ENCODE data around the gene TRIM61. TPM values are rescaled to one million over a fixed set of nuclear protein-coding genes. Genes with fewer than 3 reads are reported as not detected.
"Not testable (repeated sequence)": the region's sequence is repeated elsewhere in the genome, so short reads cannot be mapped to it uniquely, and the experiment has no call there.

The TRIM61 gene
- total RNA-seq, 1 experiment from 2014 or later: 0.26 TPM

GRCh38 chr4:164997941-164998340 is 20.5 kb upstream of the TRIM61 start:
- no peak for DNase-seq (ENCODE audit: unreplicated experiment)
- POLR2A ChIA-PET: no interaction called here
- no TSS peak for BruUV-seq (replicated peaks)
- CTCF ChIA-PET: interaction anchor here (0.6 to 4.6 kb wide), 11 partner anchors 19 to 230 kb away, joined by 3 to 37 read pairs (median 4); partner anchors contain the start of gene TRIM61
- no peaks in the 10 kb centered on the region for H3K27me3 Mint-ChIP-seq (ENCODE audit: insufficient read depth, unreplicated experiment)
- H3K4me3 Mint-ChIP-seq (ENCODE audit: unreplicated experiment): no peak overlapping the region
- H3K9me3 Mint-ChIP-seq (ENCODE audit: unreplicated experiment): no peaks in the 10 kb centered on the region
- intact Hi-C loops (cut with micrococcal nuclease): loop anchor here (1.0 to 5.0 kb wide), 5 partner anchors 41 to 230 kb away; no protein-coding TSS in a partner anchor
- no peak for TF ChIP-seq CTCF (IDR thresholded peaks at IDR 0.05; ENCODE audit: unreplicated experiment)
- H3K4me1 Mint-ChIP-seq (ENCODE audit: insufficient read depth, unreplicated experiment): no peaks in the 10 kb centered on the region
- H3K27ac Mint-ChIP-seq (ENCODE audit: low read depth, unreplicated experiment): no peak overlapping the region
- H3K36me3 Mint-ChIP-seq (ENCODE audit: insufficient read depth, unreplicated experiment): no peaks in the 10 kb centered on the region

- H3K27me3 Mint-ChIP-seq (ENCODE audit: insufficient read depth, unreplicated experiment): no peaks in the 10 kb centered on the region
- intact Hi-C loops (cut with micrococcal nuclease): loop anchor here (1.0 to 5.0 kb wide), 5 partner anchors 40 to 229 kb away; no protein-coding TSS in a partner anchor
- no peak overlapping the region for H3K4me3 Mint-ChIP-seq (ENCODE audit: unreplicated experiment)
- no peaks in the 10 kb centered on the region for H3K36me3 Mint-ChIP-seq (ENCODE audit: insufficient read depth, unreplicated experiment)
- BruUV-seq (replicated peaks): no TSS peak
- ChIA-PET CTCF (interaction anchor here (0.6 to 4.6 kb wide), 15 partner anchors 14 to 1295 kb away, joined by 3 to 37 read pairs (median 4); partner anchors contain the start of gene TRIM61), POLR2A (interaction anchor here (0.8 kb wide), 1 partner anchor 227 kb away, joined by 3 read pairs; no protein-coding TSS in a partner anchor)
- no peaks in the 10 kb centered on the region for H3K9me3 Mint-ChIP-seq (ENCODE audit: unreplicated experiment)
- H3K27ac Mint-ChIP-seq (ENCODE audit: low read depth, unreplicated experiment): no peak overlapping the region
- DNase-seq (ENCODE audit: unreplicated experiment): peak; percentile 70
- no peaks in the 10 kb centered on the region for H3K4me1 Mint-ChIP-seq (ENCODE audit: insufficient read depth, unreplicated experiment)
- TF ChIP-seq CTCF (IDR thresholded peaks at IDR 0.05; ENCODE audit: unreplicated experiment): peak; percentile 44
These were observed 19.9 kb upstream of the TRIM61 start for GRCh38 chr4:164997324-164997723.

- CTCF ChIA-PET: interaction anchor here (1.2 to 4.6 kb wide), 6 partner anchors 15 to 229 kb away, joined by 5 to 37 read pairs (median 10); no protein-coding TSS in a partner anchor
- BruUV-seq (replicated peaks); H3K4me3 Mint-ChIP-seq (ENCODE audit: unreplicated experiment); H3K27me3 Mint-ChIP-seq (ENCODE audit: insufficient read depth, unreplicated experiment); POLR2A ChIA-PET; H3K4me1 Mint-ChIP-seq (ENCODE audit: insufficient read depth, unreplicated experiment); DNase-seq (ENCODE audit: unreplicated experiment); H3K36me3 Mint-ChIP-seq (ENCODE audit: insufficient read depth, unreplicated experiment); H3K27ac Mint-ChIP-seq (ENCODE audit: low read depth, unreplicated experiment); H3K9me3 Mint-ChIP-seq (ENCODE audit: unreplicated experiment): not testable (repeated sequence)
- intact Hi-C loops (cut with micrococcal nuclease): loop anchor here (2.0 to 5.0 kb wide), 3 partner anchors 39 to 101 kb away; no protein-coding TSS in a partner anchor
These were observed 18.7 kb upstream of the TRIM61 start for GRCh38 chr4:164996123-164996522.

- H3K27ac Mint-ChIP-seq (ENCODE audit: low read depth, unreplicated experiment); DNase-seq (ENCODE audit: unreplicated experiment); H3K4me1 Mint-ChIP-seq (ENCODE audit: insufficient read depth, unreplicated experiment); BruUV-seq (replicated peaks); H3K4me3 Mint-ChIP-seq (ENCODE audit: unreplicated experiment); intact Hi-C loops (cut with micrococcal nuclease); H3K9me3 Mint-ChIP-seq (ENCODE audit: unreplicated experiment); H3K27me3 Mint-ChIP-seq (ENCODE audit: insufficient read depth, unreplicated experiment); CTCF ChIA-PET; POLR2A ChIA-PET; H3K36me3 Mint-ChIP-seq (ENCODE audit: insufficient read depth, unreplicated experiment): not testable (repeated sequence)
These were observed 13.3 kb upstream of the TRIM61 start for GRCh38 chr4:164990786-164991185.

GRCh38 chr4:164989471-164989870 is 12.0 kb upstream of the TRIM61 start:
- TF ChIP-seq CTCF (IDR thresholded peaks at IDR 0.05; ENCODE audit: unreplicated experiment): no peak
- Mint-ChIP-seq H3K27ac (ENCODE audit: low read depth, unreplicated experiment) (no peak overlapping the region), H3K36me3 (ENCODE audit: insufficient read depth, unreplicated experiment) (no peaks in the 10 kb centered on the region), H3K4me3 (ENCODE audit: unreplicated experiment) (no peak overlapping the region), H3K27me3 (ENCODE audit: insufficient read depth, unreplicated experiment) (no peaks in the 10 kb centered on the region), H3K4me1 (ENCODE audit: insufficient read depth, unreplicated experiment) (no peaks in the 10 kb centered on the region), H3K9me3 (ENCODE audit: unreplicated experiment) (no peaks in the 10 kb centered on the region)
- intact Hi-C loops (cut with micrococcal nuclease): no loop called here
- POLR2A ChIA-PET: no interaction called here
- CTCF ChIA-PET: interaction anchor here (1.2 to 1.6 kb wide), 2 partner anchors 9 to 222 kb away, joined by 3 to 6 read pairs; no protein-coding TSS in a partner anchor
- no peak for DNase-seq (ENCODE audit: unreplicated experiment)
- BruUV-seq (replicated peaks): no TSS peak

- H3K36me3 Mint-ChIP-seq (ENCODE audit: insufficient read depth, unreplicated experiment); DNase-seq (ENCODE audit: unreplicated experiment); BruUV-seq (replicated peaks); POLR2A ChIA-PET; H3K9me3 Mint-ChIP-seq (ENCODE audit: unreplicated experiment); intact Hi-C loops (cut with micrococcal nuclease); H3K27me3 Mint-ChIP-seq (ENCODE audit: insufficient read depth, unreplicated experiment); H3K4me3 Mint-ChIP-seq (ENCODE audit: unreplicated experiment); H3K4me1 Mint-ChIP-seq (ENCODE audit: insufficient read depth, unreplicated experiment); H3K27ac Mint-ChIP-seq (ENCODE audit: low read depth, unreplicated experiment): not testable (repeated sequence)
- CTCF ChIA-PET: interaction anchor here (0.6 to 1.7 kb wide), 5 partner anchors 23 to 1914 kb away, joined by 3 to 4 read pairs (median 3); no protein-coding TSS in a partner anchor
These were observed 5.5 kb downstream of the TRIM61 start for GRCh38 chr4:164971929-164972328.

All from MCF 10A (cell line).